GM12872 (cell line): ENCODE data around the gene RNF217.

Experiments
- CTCF ChIP-seq: IDR thresholded peaks from 3 replicates; pipeline ENCODE4 v1.5.1; 2011; ENCODE audit warnings: low read depth, mild to moderate bottlenecking, low read length, moderate library complexity; ENCODE audit not compliant: insufficient read depth

The RNF217 gene

DNA sequence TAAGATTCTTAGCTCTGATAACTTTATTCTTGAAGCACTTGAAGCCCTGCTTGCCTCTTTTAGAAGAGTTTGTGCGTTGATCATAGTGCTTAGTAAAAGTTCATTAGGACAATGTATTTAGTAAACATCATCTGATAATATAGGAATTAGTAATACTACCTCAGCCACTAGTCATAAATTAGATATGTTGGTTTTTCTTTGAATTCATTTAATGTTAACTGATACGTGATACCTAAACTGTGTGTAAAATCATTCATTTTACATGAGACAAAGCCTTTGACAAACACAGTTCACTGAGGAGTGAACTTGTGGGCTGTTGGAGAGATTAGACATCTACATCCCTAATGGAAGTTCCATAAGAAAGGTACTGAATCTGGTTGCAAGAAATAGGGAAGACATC, 91.6 kb downstream of the RNF217 start:
- TF ChIP-seq CTCF, result no peak

- no peak for TF ChIP-seq CTCF
Measured at GRCh38 chr6:125054331-125054730, 92.1 kb downstream of the RNF217 start.

- no peak for TF ChIP-seq CTCF
Measured at GRCh38 chr6:125057392-125058246, 95.4 kb downstream of the RNF217 start.

- TF ChIP-seq CTCF, result no peak
Measured at GRCh38 chr6:125058546-125058945, 96.3 kb downstream of the RNF217 start.

- no peak for TF ChIP-seq CTCF
Measured at GRCh38 chr6:125063307-125063706, 101.1 kb downstream of the RNF217 start.

- no peak for TF ChIP-seq CTCF
Measured at GRCh38 chr6:125066140-125066539, 103.9 kb downstream of the RNF217 start.

DNA sequence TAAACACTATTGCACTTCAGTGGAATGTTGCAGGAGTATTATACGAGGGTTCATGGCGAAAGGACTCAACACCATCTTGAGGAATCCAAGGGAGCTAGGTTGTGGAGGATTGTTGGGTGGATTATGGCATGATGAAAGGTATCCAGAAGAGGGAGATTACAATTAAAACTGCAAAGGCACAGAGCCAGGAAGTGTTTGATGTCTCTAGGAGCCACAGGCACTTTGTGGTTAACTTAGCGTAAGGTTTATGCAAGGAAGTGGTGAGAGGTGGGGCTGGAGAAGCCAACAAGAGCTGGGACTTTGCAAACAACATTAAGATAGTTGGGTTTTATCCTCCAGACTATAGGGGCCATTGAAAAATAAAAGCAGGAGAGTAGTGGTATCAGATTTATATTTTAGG, 104.7 kb downstream of the RNF217 start:
- no peak for TF ChIP-seq CTCF

DNA sequence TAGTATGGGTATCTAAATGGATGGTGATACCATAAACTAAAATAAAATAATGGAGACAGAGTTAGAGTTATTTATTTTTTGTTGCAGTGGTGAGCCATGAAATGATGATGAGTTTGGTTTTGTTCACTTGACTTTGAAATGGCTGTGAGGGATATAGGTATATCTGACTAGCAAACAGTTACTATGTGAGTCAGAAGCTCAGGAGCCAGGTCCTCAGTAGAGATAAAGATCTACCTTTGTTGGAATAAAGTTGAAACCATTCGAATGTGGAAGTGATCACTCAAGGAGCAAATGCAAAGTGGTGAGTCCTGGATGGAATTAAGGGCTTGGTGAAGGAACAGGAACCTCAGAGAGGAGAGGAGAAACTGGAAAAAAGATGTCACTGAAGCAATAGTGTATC, 105.3 kb downstream of the RNF217 start:
- TF ChIP-seq CTCF, result no peak
